Measurements from ENCODE around the gene PKN2.
A peak's percentile ranks its signal among the peaks of the same experiment; 100 is the strongest.

PKN2 gene

DNA sequence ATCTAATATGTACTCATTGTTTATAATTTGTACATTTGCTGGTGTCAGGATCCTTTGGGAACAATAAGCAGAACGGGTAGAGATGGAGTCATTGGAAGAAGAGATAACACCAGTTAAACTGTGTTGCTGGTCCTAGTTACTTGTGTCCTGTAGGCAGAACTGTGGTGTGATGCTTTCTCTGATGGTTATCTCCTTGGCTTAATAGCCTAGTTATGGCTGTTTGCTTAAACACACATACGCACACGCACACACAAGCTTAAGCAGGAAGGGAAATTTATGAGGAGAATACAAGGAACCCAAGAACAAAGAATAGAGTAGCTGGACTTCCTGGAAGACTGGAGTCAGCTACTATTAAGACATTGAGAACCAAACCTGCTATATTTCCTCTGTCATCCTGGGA lies 5.7 kb upstream of the PKN2 start:
- Histone ChIP-seq H2BK5ac (ENCODE audit: low read length) (no peak overlapping the region), H3K14ac (ENCODE audit: low read length) (no peak overlapping the region), H3K27me3 (ENCODE audit: control insufficient read depth in 3 of 3, insufficient read depth in 3 of 3, low read depth in 1 of 3, low read length in 3 of 3) (no peaks in the 10 kb centered on the region), H3K9me3 (replicated peaks in 1 of 2; ENCODE audit: control insufficient read depth in 2 of 2, insufficient read depth in 1 of 2, low read depth in 1 of 2, low read length in 2 of 2) (peaks cover 0 to 5% of the 10 kb centered on the region in 2 donors), H2BK15ac (ENCODE audit: low read length) (no peak overlapping the region), H4K8ac (ENCODE audit: low read depth, low read length) (no peak overlapping the region), H3K79me1 (ENCODE audit: low read depth, low read length) (no peaks in the 10 kb centered on the region), H3K4me1 (ENCODE audit: control insufficient read depth in 2 of 2, insufficient read depth in 1 of 2, low read depth in 1 of 2, low read length in 2 of 2) (no peaks in the 10 kb centered on the region), H3K27ac (replicated peaks; ENCODE audit: low read length) (no peak overlapping the region), H3K18ac (ENCODE audit: low read length) (no peak overlapping the region), H2BK120ac (ENCODE audit: low read depth, low read length) (no peak overlapping the region), H3K23ac (ENCODE audit: low read depth, low read length, poor library complexity) (no peak overlapping the region), H2BK12ac (ENCODE audit: low read length) (no peak overlapping the region), H4K91ac (ENCODE audit: low read depth, low read length, poor library complexity) (no peak overlapping the region), H3K36me3 (replicated peaks in 1 of 2; ENCODE audit: control insufficient read depth in 2 of 2, insufficient read depth in 2 of 2, low read length in 2 of 2) (no peaks in the 10 kb centered on the region), H3K4ac (ENCODE audit: low read length) (no peak overlapping the region), H2AFZ (ENCODE audit: low read length) (no peak overlapping the region), H3K9ac (ENCODE audit: low read depth, low read length, poor library complexity) (no peak overlapping the region), H2AK5ac (ENCODE audit: low read depth, low read length) (no peak overlapping the region), H3K4me3 (ENCODE audit: low read length in 2 of 2) (no peak overlapping the region), H3K4me2 (ENCODE audit: insufficient read depth, low read length, poor library complexity, severe bottlenecking) (no peak overlapping the region)
- no peak for DNase-seq (ENCODE audit: low spot score)
- WGBS, 2 donors (ENCODE audit: extremely low coverage in 2 of 2, insufficient read length in 2 of 2, insufficient replicate concordance in 1 of 2), result no CpG with 5 or more reads among the region's 3 CpGs

DNA sequence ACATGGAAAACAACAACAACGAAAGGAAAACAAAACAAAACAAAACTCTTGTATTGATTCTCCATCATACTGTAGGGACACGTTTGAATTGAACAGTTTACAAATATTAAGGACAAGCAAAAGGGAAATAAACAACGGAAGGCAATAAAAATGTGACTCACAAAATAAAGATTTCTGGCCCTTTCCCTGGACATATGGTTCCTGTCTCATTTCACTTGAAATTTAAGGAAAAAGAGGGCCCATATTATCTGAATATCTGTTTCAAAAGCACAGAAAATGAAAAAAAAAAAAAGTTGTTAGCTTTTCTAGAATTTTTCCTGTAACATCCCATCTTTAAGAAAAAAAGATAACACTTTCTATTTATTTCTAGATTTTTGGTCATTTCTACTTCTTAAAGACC lies 3.6 kb upstream of the PKN2 start:
- Histone ChIP-seq H3K4me1 (ENCODE audit: control insufficient read depth in 2 of 2, insufficient read depth in 1 of 2, low read depth in 1 of 2, low read length in 2 of 2) (no peaks in the 10 kb centered on the region), H4K91ac (ENCODE audit: low read depth, low read length, poor library complexity) (no peak overlapping the region), H2BK5ac (ENCODE audit: low read length) (no peak overlapping the region), H3K9me3 (replicated peaks in 1 of 2; ENCODE audit: control insufficient read depth in 2 of 2, insufficient read depth in 1 of 2, low read depth in 1 of 2, low read length in 2 of 2) (peaks cover 0 to 5% of the 10 kb centered on the region in 2 donors), H3K79me1 (ENCODE audit: low read depth, low read length) (no peaks in the 10 kb centered on the region), H3K27ac (replicated peaks; ENCODE audit: low read length) (no peak overlapping the region), H3K18ac (ENCODE audit: low read length) (no peak overlapping the region), H3K23ac (ENCODE audit: low read depth, low read length, poor library complexity) (no peak overlapping the region), H3K14ac (ENCODE audit: low read length) (no peak overlapping the region), H2BK120ac (ENCODE audit: low read depth, low read length) (no peak overlapping the region), H3K4me3 (ENCODE audit: low read length in 2 of 2) (no peak overlapping the region), H3K4me2 (ENCODE audit: insufficient read depth, low read length, poor library complexity, severe bottlenecking) (no peak overlapping the region), H3K9ac (ENCODE audit: low read depth, low read length, poor library complexity) (no peak overlapping the region), H2AK5ac (ENCODE audit: low read depth, low read length) (no peak overlapping the region), H3K27me3 (ENCODE audit: control insufficient read depth in 3 of 3, insufficient read depth in 3 of 3, low read depth in 1 of 3, low read length in 3 of 3) (no peaks in the 10 kb centered on the region), H2BK15ac (ENCODE audit: low read length) (no peak overlapping the region), H4K8ac (ENCODE audit: low read depth, low read length) (no peak overlapping the region), H2BK12ac (ENCODE audit: low read length) (no peak overlapping the region), H2AFZ (ENCODE audit: low read length) (no peak overlapping the region), H3K4ac (ENCODE audit: low read length) (no peak overlapping the region), H3K36me3 (replicated peaks in 1 of 2; ENCODE audit: control insufficient read depth in 2 of 2, insufficient read depth in 2 of 2, low read length in 2 of 2) (no peaks in the 10 kb centered on the region)
- DNase-seq (ENCODE audit: low spot score), result no peak
- WGBS, 2 donors (ENCODE audit: extremely low coverage in 2 of 2, insufficient read length in 2 of 2, insufficient replicate concordance in 1 of 2), result no CpG with 5 or more reads among the region's 3 CpGs

DNA sequence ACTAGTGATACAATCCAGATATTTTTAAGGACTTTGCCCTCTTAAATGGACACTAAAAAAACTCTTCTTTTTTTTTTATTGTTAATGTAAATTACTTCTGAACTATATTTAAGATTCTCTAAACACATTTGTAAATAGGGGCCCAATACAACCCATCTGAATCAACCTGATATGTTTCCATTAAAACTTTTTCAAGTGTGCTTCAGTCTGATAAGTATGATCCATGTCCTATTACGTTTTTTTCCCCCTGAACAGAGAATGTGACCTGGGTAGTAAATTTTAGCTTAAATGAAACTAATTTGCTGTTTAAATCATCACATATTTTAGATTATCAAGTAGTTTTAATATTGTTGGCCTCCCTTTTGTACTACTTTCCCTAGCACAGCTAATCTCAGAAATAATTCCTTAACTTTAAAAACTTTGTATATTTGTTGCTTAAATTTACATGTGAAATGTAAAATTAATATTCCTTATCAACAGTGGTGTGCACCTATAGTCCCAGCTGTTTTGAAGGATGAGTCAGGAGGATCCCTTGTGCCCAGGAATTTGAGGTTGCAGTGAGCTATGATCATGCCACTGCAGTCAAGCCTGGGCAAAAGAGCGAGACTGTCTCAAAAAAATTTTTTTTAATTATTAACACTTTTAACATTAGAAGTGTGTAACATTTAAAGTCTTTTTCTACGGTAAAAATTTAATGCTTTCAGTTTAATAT lies 3.0 kb upstream of the PKN2 start:
- Histone ChIP-seq H2BK5ac (ENCODE audit: low read length) (no peak overlapping the region), H2BK120ac (ENCODE audit: low read depth, low read length) (no peak overlapping the region), H2BK15ac (ENCODE audit: low read length) (no peak overlapping the region), H3K9ac (ENCODE audit: low read depth, low read length, poor library complexity) (no peak overlapping the region), H3K36me3 (replicated peaks in 1 of 2; ENCODE audit: control insufficient read depth in 2 of 2, insufficient read depth in 2 of 2, low read length in 2 of 2) (no peaks in the 10 kb centered on the region), H3K4me1 (ENCODE audit: control insufficient read depth in 2 of 2, insufficient read depth in 1 of 2, low read depth in 1 of 2, low read length in 2 of 2) (no peaks in the 10 kb centered on the region), H3K4ac (ENCODE audit: low read length) (no peak overlapping the region), H3K79me1 (ENCODE audit: low read depth, low read length) (no peaks in the 10 kb centered on the region), H3K18ac (ENCODE audit: low read length) (no peak overlapping the region), H4K91ac (ENCODE audit: low read depth, low read length, poor library complexity) (no peak overlapping the region), H4K8ac (ENCODE audit: low read depth, low read length) (no peak overlapping the region), H3K14ac (ENCODE audit: low read length) (no peak overlapping the region), H3K27me3 (ENCODE audit: control insufficient read depth in 3 of 3, insufficient read depth in 3 of 3, low read depth in 1 of 3, low read length in 3 of 3) (no peaks in the 10 kb centered on the region), H3K4me3 (ENCODE audit: low read length in 2 of 2) (no peak overlapping the region), H3K27ac (replicated peaks; ENCODE audit: low read length) (no peak overlapping the region), H2BK12ac (ENCODE audit: low read length) (no peak overlapping the region), H3K23ac (ENCODE audit: low read depth, low read length, poor library complexity) (no peak overlapping the region), H3K4me2 (ENCODE audit: insufficient read depth, low read length, poor library complexity, severe bottlenecking) (no peak overlapping the region), H2AFZ (ENCODE audit: low read length) (no peak overlapping the region), H3K9me3 (replicated peaks in 1 of 2; ENCODE audit: control insufficient read depth in 2 of 2, insufficient read depth in 1 of 2, low read depth in 1 of 2, low read length in 2 of 2) (peaks cover 0 to 5% of the 10 kb centered on the region in 2 donors), H2AK5ac (ENCODE audit: low read depth, low read length) (no peak overlapping the region)
- DNase-seq (ENCODE audit: low spot score), result no peak
- WGBS, 2 donors (ENCODE audit: extremely low coverage in 2 of 2, insufficient read length in 2 of 2, insufficient replicate concordance in 1 of 2), result no CpG with 5 or more reads among the region's 3 CpGs

DNA sequence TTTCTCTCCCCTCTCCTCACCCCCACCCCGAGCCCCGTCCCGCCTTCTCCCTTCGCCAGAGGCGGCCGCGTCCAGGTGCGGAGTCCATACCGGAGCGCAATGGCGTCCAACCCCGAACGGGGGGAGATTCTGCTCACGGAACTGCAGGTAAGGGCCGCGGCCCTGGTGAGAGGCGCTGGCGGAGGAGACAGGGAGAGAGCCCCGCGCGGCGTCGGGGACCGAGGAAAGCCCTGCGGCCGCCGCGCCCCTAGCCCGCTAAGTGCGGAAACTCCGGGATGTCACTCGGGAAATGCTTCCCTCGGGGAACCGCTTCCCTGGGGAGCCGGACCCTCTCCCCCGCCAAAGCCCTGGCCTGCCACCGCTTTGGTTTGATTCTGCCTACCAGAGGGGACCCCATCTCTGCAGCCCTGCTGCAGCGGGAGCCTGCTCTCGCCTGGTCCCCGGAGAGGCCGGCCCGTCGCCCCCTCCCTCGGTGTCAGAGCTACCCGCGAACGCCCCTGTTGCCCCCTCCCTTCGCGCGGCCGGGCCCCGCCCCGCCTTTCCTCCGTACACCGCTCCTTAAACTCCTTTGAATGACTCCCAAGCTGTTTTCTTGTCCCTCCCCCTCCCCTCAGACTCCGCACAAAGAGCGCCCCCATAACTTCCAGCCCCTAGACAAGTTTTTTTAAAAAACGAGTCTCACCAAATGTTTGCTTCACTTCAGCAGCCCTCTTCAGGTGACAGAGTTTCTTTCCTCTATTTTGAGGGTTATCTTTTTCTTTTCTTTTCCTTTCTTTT lies 597 bp downstream of the PKN2 start:
- Histone ChIP-seq H3K9me3 (replicated peaks in 1 of 2; ENCODE audit: control insufficient read depth in 2 of 2, insufficient read depth in 1 of 2, low read depth in 1 of 2, low read length in 2 of 2) (no peaks in the 10 kb centered on the region), H3K9ac (ENCODE audit: low read depth, low read length, poor library complexity) (peak overlapping the region; percentile 93), H3K4me3 (ENCODE audit: low read length in 2 of 2) (peak overlapping the region; percentile 60 to 99), H3K27me3 (ENCODE audit: control insufficient read depth in 3 of 3, insufficient read depth in 3 of 3, low read depth in 1 of 3, low read length in 3 of 3) (no peaks in the 10 kb centered on the region), H3K23ac (ENCODE audit: low read depth, low read length, poor library complexity) (peak overlapping the region; percentile 98), H4K91ac (ENCODE audit: low read depth, low read length, poor library complexity) (no peak overlapping the region), H3K27ac (replicated peaks; ENCODE audit: low read length) (peak overlapping the region; percentile 96), H3K36me3 (replicated peaks in 1 of 2; ENCODE audit: control insufficient read depth in 2 of 2, insufficient read depth in 2 of 2, low read length in 2 of 2) (peaks cover 0 to 20% of the 10 kb centered on the region in 2 donors), H3K4ac (ENCODE audit: low read length) (peak overlapping the region; percentile 76), H3K4me1 (ENCODE audit: control insufficient read depth in 2 of 2, insufficient read depth in 1 of 2, low read depth in 1 of 2, low read length in 2 of 2) (peaks cover 0 to 4% of the 10 kb centered on the region in 2 donors), H2AK5ac (ENCODE audit: low read depth, low read length) (peak overlapping the region; percentile 92), H2BK120ac (ENCODE audit: low read depth, low read length) (peak overlapping the region; percentile 72), H2BK15ac (ENCODE audit: low read length) (peak overlapping the region; percentile 92), H3K79me1 (ENCODE audit: low read depth, low read length) (no peaks in the 10 kb centered on the region), H2BK12ac (ENCODE audit: low read length) (no peak overlapping the region), H3K4me2 (ENCODE audit: insufficient read depth, low read length, poor library complexity, severe bottlenecking) (peak overlapping the region; percentile 23), H3K14ac (ENCODE audit: low read length) (peak overlapping the region; percentile 56), H2BK5ac (ENCODE audit: low read length) (peak overlapping the region; percentile 99), H2AFZ (ENCODE audit: low read length) (peak overlapping the region; percentile 94), H3K18ac (ENCODE audit: low read length) (peak overlapping the region; percentile 99), H4K8ac (ENCODE audit: low read depth, low read length) (peak overlapping the region; percentile 65)
- no CpG with 5 or more reads among the region's 58 CpGs for WGBS, 2 donors (ENCODE audit: extremely low coverage in 2 of 2, insufficient read length in 2 of 2, insufficient replicate concordance in 1 of 2)
- peak; percentile 77 for DNase-seq (ENCODE audit: low spot score)

Measured in neuronal stem cell (in vitro differentiated cells).